Natural killer cell treated with Interleukin-12 subunit alpha and Interleukin-12 subunit beta and Interleukin-15 and Interleukin-18, amount 100 ng/mL, for 72 hours (primary cell): ENCODE measurements around the gene ADGRG6. TPM values are rescaled to one million over a fixed set of nuclear protein-coding genes. Genes with fewer than 3 reads are reported as not detected.

Experiments
- ATAC-seq, 2 donors: fragments of 150-1000 bp; cut with Tn5 transposase in 1 of 2; sonication (Bioruptor Pico), chemical (Tn5 transposase) in 1 of 2; 2 replicates each; pipeline ENCODE4 v1.10.0; 2021
- DNase-seq: peaks from one replicate; pipeline ENCODE4 v3.0.0; 2022; ENCODE audit warnings: low spot score
- H3K27ac Mint-ChIP-seq, 2 donors: 1 replicate in 1 of 2; 2 replicates in 1 of 2; pipeline ENCODE4 v1.8.0; 2022; ENCODE audit warnings: mixed read lengths in 2 of 2, mild to moderate bottlenecking in 1 of 2, moderate library complexity in 1 of 2
- H3K27me3 Mint-ChIP-seq, 2 donors: 1 replicate in 1 of 2; 2 replicates in 1 of 2; pipeline ENCODE4 v1.8.0; 2022; ENCODE audit warnings: mixed read lengths in 2 of 2
- H3K36me3 Mint-ChIP-seq: one replicate; pipeline ENCODE4 v1.8.0; 2022; ENCODE audit warnings: mixed read lengths
- H3K4me1 Mint-ChIP-seq, 2 donors: 1 replicate in 1 of 2; 2 replicates in 1 of 2; pipeline ENCODE4 v1.8.0; 2022; ENCODE audit warnings: low read depth in 2 of 2, mixed read lengths in 2 of 2, mild to moderate bottlenecking in 1 of 2
- H3K4me3 Mint-ChIP-seq: one replicate; pipeline ENCODE4 v1.8.0; 2022; ENCODE audit warnings: mixed read lengths
- H3K9me3 Mint-ChIP-seq: 2 replicates; pipeline ENCODE4 v1.8.0; 2022; ENCODE audit warnings: mixed read lengths
- total RNA-seq, 2 donors: library from RNA; stranded (reverse); gene quantifications; one replicate each; pipeline ENCODE4 v1.2.3, GENCODE V29; 2022

The ADGRG6 gene
- not detected for total RNA-seq

GRCh38 chr6:142301651-142302391, at the start of gene ADGRG6:
ADGRG6 (plus strand) TSS chr6:142302007; CDS start chr6:142302330, 323 bp downstream.
- no peaks in the 10 kb centered on the region for H3K9me3 Mint-ChIP-seq
- no peaks in the 10 kb centered on the region for H3K36me3 Mint-ChIP-seq
- ATAC-seq (peak; percentile 75 to 80), DNase-seq (no peak)
- H3K27me3 Mint-ChIP-seq, result peaks cover 12 to 29% of the 10 kb centered on the region in 2 donors
- no peak within 1 kb of the TSS for H3K27ac Mint-ChIP-seq
- H3K4me3 Mint-ChIP-seq, result peak within 1 kb of the TSS; percentile 13
- H3K4me1 Mint-ChIP-seq, result no peaks in the 10 kb centered on the region

GRCh38 chr6:142254513-142254912, 47.3 kb upstream of the ADGRG6 start:
- no peaks in the 10 kb centered on the region for H3K4me1 Mint-ChIP-seq
- H3K27ac Mint-ChIP-seq, result no peak overlapping the region
- no peaks in the 10 kb centered on the region for H3K27me3 Mint-ChIP-seq
- no peaks in the 10 kb centered on the region for H3K36me3 Mint-ChIP-seq
- no peak for ATAC-seq
- no peaks in the 10 kb centered on the region for H3K9me3 Mint-ChIP-seq
- DNase-seq, result no peak
- H3K4me3 Mint-ChIP-seq, result no peak overlapping the region

DNA sequence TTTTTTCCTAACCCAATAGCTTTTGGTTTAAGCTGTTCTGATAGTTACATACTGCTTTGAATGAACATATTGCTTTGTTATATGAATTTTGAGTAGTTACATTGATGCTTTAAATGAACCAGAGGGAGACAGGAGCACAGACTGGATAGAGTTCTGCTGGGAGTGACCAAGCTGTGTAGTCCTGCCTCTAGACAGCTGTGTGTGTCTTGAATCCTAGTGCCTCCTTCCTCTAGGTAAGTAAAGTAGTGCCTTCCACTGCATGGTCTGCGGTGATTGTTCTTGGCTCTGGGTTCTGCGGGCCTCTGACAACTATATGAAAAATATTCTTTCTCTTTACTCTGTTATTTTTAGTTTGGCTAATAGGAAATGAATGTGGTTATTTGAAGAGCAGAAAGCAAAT, 46.0 kb upstream of the ADGRG6 start:
- no peak overlapping the region for H3K27ac Mint-ChIP-seq
- ATAC-seq, result no peak
- H3K9me3 Mint-ChIP-seq, result no peaks in the 10 kb centered on the region
- no peak overlapping the region for H3K4me3 Mint-ChIP-seq
- H3K27me3 Mint-ChIP-seq, result peaks cover 0 to 4% of the 10 kb centered on the region in 2 donors
- H3K36me3 Mint-ChIP-seq, result no peaks in the 10 kb centered on the region
- no peaks in the 10 kb centered on the region for H3K4me1 Mint-ChIP-seq
- no peak for DNase-seq

GRCh38 chr6:142258305-142258704, 43.5 kb upstream of the ADGRG6 start:
- H3K4me1 Mint-ChIP-seq, result no peaks in the 10 kb centered on the region
- H3K27me3 Mint-ChIP-seq, result peaks cover 2 to 12% of the 10 kb centered on the region in 2 donors
- H3K27ac Mint-ChIP-seq, result no peak overlapping the region
- no peaks in the 10 kb centered on the region for H3K9me3 Mint-ChIP-seq
- no peak overlapping the region for H3K4me3 Mint-ChIP-seq
- H3K36me3 Mint-ChIP-seq, result no peaks in the 10 kb centered on the region
- DNase-seq (no peak), ATAC-seq (no peak)

GRCh38 chr6:142258757-142259156, 43.0 kb upstream of the ADGRG6 start:
- Mint-ChIP-seq H3K36me3 (no peaks in the 10 kb centered on the region), H3K9me3 (no peaks in the 10 kb centered on the region), H3K27ac (no peak overlapping the region), H3K4me3 (no peak overlapping the region), H3K4me1 (no peaks in the 10 kb centered on the region), H3K27me3 (peaks cover 2 to 12% of the 10 kb centered on the region in 2 donors)
- DNase-seq (no peak), ATAC-seq (no peak)

DNA sequence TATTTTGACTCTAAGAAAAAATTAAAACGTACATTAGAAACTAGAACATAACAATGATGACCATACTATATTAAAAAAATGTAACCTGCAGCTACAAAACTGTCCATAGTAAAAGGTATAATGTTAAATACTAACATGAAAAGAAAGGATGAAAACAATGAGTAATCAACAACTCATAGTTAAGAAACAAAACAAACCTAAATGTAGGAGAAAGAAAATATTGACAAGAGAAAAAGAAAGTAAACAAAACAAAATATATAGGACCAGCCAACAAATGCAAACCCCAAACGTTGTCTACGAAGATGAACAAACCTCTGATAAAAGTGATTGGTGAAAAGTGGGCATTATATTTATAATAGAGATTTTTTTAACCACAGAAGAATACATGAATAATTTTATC, 41.1 kb upstream of the ADGRG6 start:
- Mint-ChIP-seq H3K4me1 (no peaks in the 10 kb centered on the region), H3K27ac (no peak overlapping the region), H3K27me3 (peaks cover 2 to 12% of the 10 kb centered on the region in 2 donors), H3K4me3 (no peak overlapping the region), H3K36me3 (no peaks in the 10 kb centered on the region), H3K9me3 (no peaks in the 10 kb centered on the region)
- ATAC-seq, result no peak
- no peak for DNase-seq

DNA sequence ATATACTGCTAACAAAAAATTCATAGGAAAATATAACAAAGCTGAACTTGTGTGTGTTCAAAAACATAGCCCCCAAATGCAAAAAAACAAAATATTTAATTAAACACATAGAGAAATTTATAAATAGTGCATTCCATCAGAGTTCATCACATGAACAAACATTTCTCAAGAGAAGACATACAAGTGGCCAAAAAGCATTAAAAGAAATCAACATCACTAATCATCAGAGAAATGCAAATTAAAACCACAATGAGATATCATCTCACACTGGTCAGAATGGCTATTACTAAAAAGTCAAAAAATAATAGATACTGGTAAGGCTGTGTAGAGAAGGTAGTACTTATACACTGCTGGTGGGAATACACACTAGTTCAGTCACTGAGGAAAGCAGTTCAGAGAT, 39.6 kb upstream of the ADGRG6 start:
- Mint-ChIP-seq H3K4me3 (no peak overlapping the region), H3K27ac (no peak overlapping the region), H3K27me3 (peaks cover 2 to 18% of the 10 kb centered on the region in 2 donors), H3K4me1 (no peaks in the 10 kb centered on the region), H3K36me3 (no peaks in the 10 kb centered on the region), H3K9me3 (no peaks in the 10 kb centered on the region)
- ATAC-seq (no peak), DNase-seq (no peak)

DNA sequence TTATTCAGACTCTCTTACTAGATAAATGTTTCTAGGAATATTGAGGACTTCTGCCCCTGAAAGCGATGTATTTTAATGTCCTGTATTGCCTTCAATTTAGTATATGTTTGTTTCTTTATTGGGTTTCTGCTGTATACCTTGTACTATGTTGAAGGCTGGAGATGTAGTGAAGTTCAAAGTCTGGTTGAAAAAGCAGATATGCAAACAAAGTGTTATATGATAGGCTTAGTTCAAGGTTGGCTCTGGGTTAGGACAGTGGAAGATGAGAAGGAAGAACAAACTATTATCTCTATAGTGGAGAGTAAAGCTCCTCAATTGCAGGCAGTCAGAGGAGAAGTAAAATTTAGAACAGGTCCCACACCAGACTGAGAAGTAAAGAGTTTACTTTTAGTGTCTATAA, 36.3 kb upstream of the ADGRG6 start:
- DNase-seq, result no peak
- no peak overlapping the region for H3K27ac Mint-ChIP-seq
- peaks cover 6 to 22% of the 10 kb centered on the region in 2 donors for H3K27me3 Mint-ChIP-seq
- H3K4me1 Mint-ChIP-seq, result no peaks in the 10 kb centered on the region
- H3K9me3 Mint-ChIP-seq, result no peaks in the 10 kb centered on the region
- H3K4me3 Mint-ChIP-seq, result no peak overlapping the region
- no peaks in the 10 kb centered on the region for H3K36me3 Mint-ChIP-seq
- ATAC-seq, result no peak

DNA sequence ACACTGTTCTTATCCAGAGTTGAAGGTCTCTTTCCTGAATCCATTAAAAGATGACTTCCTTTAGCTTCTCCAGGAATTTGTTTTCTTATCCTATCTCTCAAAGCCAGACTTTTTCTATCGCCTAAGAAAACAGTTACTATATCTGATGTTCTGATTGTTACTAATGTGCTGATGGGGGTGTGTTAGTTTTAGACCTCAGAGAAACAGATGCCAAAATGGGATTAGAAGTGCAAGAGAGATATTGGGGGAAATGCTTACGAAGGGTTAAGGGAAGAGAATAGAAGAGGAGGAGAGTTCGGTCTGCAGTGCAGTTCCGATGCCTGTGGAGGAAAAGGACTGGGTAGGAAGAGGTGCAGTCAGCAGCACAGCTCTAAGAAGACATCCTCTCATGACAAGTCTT, 35.7 kb upstream of the ADGRG6 start:
- Mint-ChIP-seq H3K4me3 (no peak overlapping the region), H3K27ac (no peak overlapping the region), H3K9me3 (no peaks in the 10 kb centered on the region), H3K36me3 (no peaks in the 10 kb centered on the region), H3K27me3 (peaks cover 6 to 16% of the 10 kb centered on the region in 2 donors), H3K4me1 (no peaks in the 10 kb centered on the region)
- ATAC-seq, result no peak
- no peak for DNase-seq

DNA sequence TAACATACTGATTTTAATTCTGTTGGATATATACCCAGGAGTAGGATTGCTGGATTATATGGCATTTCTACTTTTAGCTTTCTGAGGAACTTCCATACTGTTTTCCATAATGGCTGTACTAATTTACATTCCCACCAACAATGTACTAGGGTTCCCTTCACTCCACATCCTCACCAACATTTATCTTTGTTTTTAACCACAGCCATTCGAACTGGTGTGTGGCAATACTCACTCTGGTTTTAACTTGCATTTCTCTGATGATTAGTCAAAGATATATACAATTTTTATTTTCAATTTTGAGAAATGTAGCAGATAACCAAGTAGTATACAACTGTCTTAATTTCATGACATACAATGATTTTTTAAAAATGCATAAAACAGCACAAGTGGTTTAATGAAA, 30.3 kb upstream of the ADGRG6 start:
- peaks cover 5 to 7% of the 10 kb centered on the region in 2 donors for H3K27me3 Mint-ChIP-seq
- no peaks in the 10 kb centered on the region for H3K4me1 Mint-ChIP-seq
- ATAC-seq (no peak), DNase-seq (no peak)
- H3K27ac Mint-ChIP-seq, result no peak overlapping the region
- H3K9me3 Mint-ChIP-seq, result no peaks in the 10 kb centered on the region
- H3K4me3 Mint-ChIP-seq, result no peak overlapping the region
- H3K36me3 Mint-ChIP-seq, result no peaks in the 10 kb centered on the region

DNA sequence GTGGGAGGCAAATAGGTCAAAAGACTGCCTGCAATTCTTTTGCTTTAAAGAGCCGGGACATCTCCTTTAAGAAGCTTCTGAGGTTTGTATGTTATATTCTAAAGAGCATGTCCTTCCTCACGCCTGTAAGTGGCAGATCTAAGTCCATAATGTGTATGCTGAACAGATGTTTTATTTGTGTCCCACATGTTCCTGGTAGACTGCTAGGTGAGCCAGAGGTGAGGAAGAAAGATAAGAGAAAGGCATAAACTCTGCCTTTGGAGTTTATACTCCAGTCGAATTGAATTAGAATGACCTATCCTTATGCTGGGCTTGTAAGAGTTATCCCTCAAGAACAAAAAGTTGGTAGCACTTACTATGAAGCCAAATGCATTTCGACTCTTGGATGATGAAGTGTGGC, 27.2 kb upstream of the ADGRG6 start:
- H3K27ac Mint-ChIP-seq, result no peak overlapping the region
- no peaks in the 10 kb centered on the region for H3K4me1 Mint-ChIP-seq
- H3K4me3 Mint-ChIP-seq, result no peak overlapping the region
- H3K36me3 Mint-ChIP-seq, result no peaks in the 10 kb centered on the region
- DNase-seq (no peak), ATAC-seq (no peak)
- H3K9me3 Mint-ChIP-seq, result peaks cover 3% of the 10 kb centered on the region
- peaks cover 3 to 5% of the 10 kb centered on the region in 2 donors for H3K27me3 Mint-ChIP-seq

- H3K9me3 Mint-ChIP-seq, result peaks cover 3% of the 10 kb centered on the region
Measured at GRCh38 chr6:142275236-142276006, 26.4 kb upstream of the ADGRG6 start.

GRCh38 chr6:142276256-142276655, 25.6 kb upstream of the ADGRG6 start:
- ATAC-seq (no peak), DNase-seq (no peak)
- peaks cover 0 to 3% of the 10 kb centered on the region in 2 donors for H3K27me3 Mint-ChIP-seq
- no peak overlapping the region for H3K27ac Mint-ChIP-seq
- peaks cover 3% of the 10 kb centered on the region for H3K9me3 Mint-ChIP-seq
- H3K4me1 Mint-ChIP-seq, result no peaks in the 10 kb centered on the region
- H3K36me3 Mint-ChIP-seq, result no peaks in the 10 kb centered on the region
- no peak overlapping the region for H3K4me3 Mint-ChIP-seq

More at GRCh38 chr6:142275236-142276006, 26.4 kb upstream of the ADGRG6 start:
- no peak for ATAC-seq
- no peaks in the 10 kb centered on the region for H3K4me1 Mint-ChIP-seq
- DNase-seq, result no peak
- no peak overlapping the region for H3K4me3 Mint-ChIP-seq
- H3K36me3 Mint-ChIP-seq, result no peaks in the 10 kb centered on the region
- H3K27ac Mint-ChIP-seq, result no peak overlapping the region
- H3K27me3 Mint-ChIP-seq, result peaks cover 0 to 3% of the 10 kb centered on the region in 2 donors
